HUES48 (cell line): ENCODE results near the gene ZNF638.
"Not testable (repeated sequence)": the region's sequence is repeated elsewhere in the genome, so short reads cannot be mapped to it uniquely, and the experiment has no call there.

ENCODE experiments used
- H3K27ac ChIP-seq: one replicate; pipeline ENCODE4 v1.7.0; 2013; ENCODE audit warnings: low read depth, low read length, inconsistent platforms
- H3K27me3 ChIP-seq: 2 replicates; pipeline ENCODE4 v1.6.1; 2013; ENCODE audit warnings: mild to moderate bottlenecking, low read length; ENCODE audit not compliant: control insufficient read depth, insufficient read depth
- H3K36me3 ChIP-seq: 2 replicates; pipeline ENCODE4 v1.6.1; 2013; ENCODE audit warnings: low read length; ENCODE audit not compliant: control insufficient read depth, insufficient read depth
- H3K4me1 ChIP-seq: 2 replicates; pipeline ENCODE4 v1.6.1; 2013; ENCODE audit warnings: mild to moderate bottlenecking, low read length; ENCODE audit not compliant: control insufficient read depth, insufficient read depth
- H3K4me3 ChIP-seq: 2 replicates; pipeline ENCODE4 v1.5.1; 2013; ENCODE audit warnings: mild to moderate bottlenecking, low read depth, low read length
- H3K9ac ChIP-seq: 2 replicates; pipeline ENCODE4 v1.6.1; 2013; ENCODE audit warnings: mild to moderate bottlenecking, low read depth, low read length, moderate library complexity
- H3K9me3 ChIP-seq: 2 replicates; pipeline ENCODE4 v1.6.1; 2013; ENCODE audit warnings: low read length; ENCODE audit not compliant: control insufficient read depth, insufficient read depth

Gene ZNF638

GRCh38 chr2:71395471-71395870 is 63.9 kb downstream of the ZNF638 start:
- Histone ChIP-seq H3K27me3 (no peaks in the 10 kb centered on the region), H3K36me3 (peaks cover 81% of the 10 kb centered on the region), H3K4me3 (no peak overlapping the region), H3K27ac (no peak overlapping the region), H3K9me3 (no peaks in the 10 kb centered on the region), H3K9ac (no peak overlapping the region), H3K4me1 (no peaks in the 10 kb centered on the region)

- Histone ChIP-seq H3K9me3 (no peaks in the 10 kb centered on the region), H3K9ac (no peak overlapping the region), H3K4me1 (no peaks in the 10 kb centered on the region), H3K4me3 (no peak overlapping the region), H3K27me3 (no peaks in the 10 kb centered on the region), H3K36me3 (peaks cover 100% of the 10 kb centered on the region), H3K27ac (no peak overlapping the region)
Observed at GRCh38 chr2:71402427-71402826, 70.8 kb downstream of the ZNF638 start.

- no peak overlapping the region for H3K27ac ChIP-seq
- no peaks in the 10 kb centered on the region for H3K27me3 ChIP-seq
- no peak overlapping the region for H3K9ac ChIP-seq
- H3K4me1 ChIP-seq = no peaks in the 10 kb centered on the region
- no peaks in the 10 kb centered on the region for H3K9me3 ChIP-seq
- no peak overlapping the region for H3K4me3 ChIP-seq
- H3K36me3 ChIP-seq = peaks cover 61% of the 10 kb centered on the region
Observed at GRCh38 chr2:71409611-71410010, 78.0 kb downstream of the ZNF638 start.

- peaks cover 50% of the 10 kb centered on the region for H3K36me3 ChIP-seq
- H3K4me1 ChIP-seq = no peaks in the 10 kb centered on the region
- no peak overlapping the region for H3K27ac ChIP-seq
- no peak overlapping the region for H3K9ac ChIP-seq
- no peak overlapping the region for H3K4me3 ChIP-seq
- no peaks in the 10 kb centered on the region for H3K27me3 ChIP-seq
- no peaks in the 10 kb centered on the region for H3K9me3 ChIP-seq
Observed at GRCh38 chr2:71410696-71411095, 79.1 kb downstream of the ZNF638 start.

GRCh38 chr2:71416866-71417265 is 85.3 kb downstream of the ZNF638 start:
- H3K27ac ChIP-seq = peak overlapping the region; percentile 81
- H3K4me3 ChIP-seq = peak overlapping the region; percentile 76; the same call in 1 of the 2 replicates
- H3K9ac ChIP-seq, H3K27me3 ChIP-seq, H3K9me3 ChIP-seq: not testable (repeated sequence)
- peaks cover 31% of the 10 kb centered on the region for H3K36me3 ChIP-seq
- H3K4me1 ChIP-seq = peaks cover 13% of the 10 kb centered on the region

GRCh38 chr2:71417300-71418202 is 86.0 kb downstream of the ZNF638 start:
- H3K27ac ChIP-seq = peak overlapping the region; percentile 81
- H3K9ac ChIP-seq = peak overlapping the region; percentile 88
- no peaks in the 10 kb centered on the region for H3K27me3 ChIP-seq
- peak overlapping the region; percentile 76 for H3K4me3 ChIP-seq
- no peaks in the 10 kb centered on the region for H3K9me3 ChIP-seq
- peaks cover 38% of the 10 kb centered on the region for H3K36me3 ChIP-seq
- peaks cover 13% of the 10 kb centered on the region for H3K4me1 ChIP-seq

GRCh38 chr2:71419145-71419544 is 87.6 kb downstream of the ZNF638 start:
- H3K4me3 ChIP-seq = no peak overlapping the region
- H3K9me3 ChIP-seq = no peaks in the 10 kb centered on the region
- H3K27ac ChIP-seq = no peak overlapping the region
- no peaks in the 10 kb centered on the region for H3K27me3 ChIP-seq
- no peak overlapping the region for H3K9ac ChIP-seq
- H3K36me3 ChIP-seq = peaks cover 54% of the 10 kb centered on the region
- peaks cover 13% of the 10 kb centered on the region for H3K4me1 ChIP-seq

- no peaks in the 10 kb centered on the region for H3K27me3 ChIP-seq
- H3K9ac ChIP-seq = no peak overlapping the region
- peaks cover 13% of the 10 kb centered on the region for H3K4me1 ChIP-seq
- H3K9me3 ChIP-seq = no peaks in the 10 kb centered on the region
- no peak overlapping the region for H3K27ac ChIP-seq
- no peak overlapping the region for H3K4me3 ChIP-seq
- peaks cover 62% of the 10 kb centered on the region for H3K36me3 ChIP-seq
Observed at GRCh38 chr2:71419976-71420375, 88.4 kb downstream of the ZNF638 start.

GRCh38 chr2:71422786-71423185 is 91.2 kb downstream of the ZNF638 start:
- Histone ChIP-seq H3K36me3 (peaks cover 91% of the 10 kb centered on the region), H3K4me1 (peaks cover 9% of the 10 kb centered on the region), H3K9me3 (no peaks in the 10 kb centered on the region), H3K9ac (no peak overlapping the region), H3K27me3 (no peaks in the 10 kb centered on the region), H3K27ac (no peak overlapping the region), H3K4me3 (no peak overlapping the region)

- Histone ChIP-seq H3K9me3 (no peaks in the 10 kb centered on the region), H3K4me3 (no peak overlapping the region), H3K27me3 (no peaks in the 10 kb centered on the region), H3K9ac (no peak overlapping the region), H3K4me1 (no peaks in the 10 kb centered on the region), H3K36me3 (peaks cover 95% of the 10 kb centered on the region), H3K27ac (no peak overlapping the region)
Observed at GRCh38 chr2:71423817-71424420, 92.3 kb downstream of the ZNF638 start.

- no peak overlapping the region for H3K9ac ChIP-seq
- no peak overlapping the region for H3K27ac ChIP-seq
- no peaks in the 10 kb centered on the region for H3K27me3 ChIP-seq
- H3K36me3 ChIP-seq = peaks cover 99% of the 10 kb centered on the region
- H3K9me3 ChIP-seq = no peaks in the 10 kb centered on the region
- no peaks in the 10 kb centered on the region for H3K4me1 ChIP-seq
- H3K4me3 ChIP-seq = no peak overlapping the region
Observed at GRCh38 chr2:71426721-71427120, 95.1 kb downstream of the ZNF638 start.
